Measurements from ENCODE around the gene ZNF330. TPM values are rescaled to one million over a fixed set of nuclear protein-coding genes. Genes with fewer than 3 reads are reported as not detected.

ZNF330 gene
- total RNA-seq, 1 donor from 2014 or later, result 23.5 TPM

DNA sequence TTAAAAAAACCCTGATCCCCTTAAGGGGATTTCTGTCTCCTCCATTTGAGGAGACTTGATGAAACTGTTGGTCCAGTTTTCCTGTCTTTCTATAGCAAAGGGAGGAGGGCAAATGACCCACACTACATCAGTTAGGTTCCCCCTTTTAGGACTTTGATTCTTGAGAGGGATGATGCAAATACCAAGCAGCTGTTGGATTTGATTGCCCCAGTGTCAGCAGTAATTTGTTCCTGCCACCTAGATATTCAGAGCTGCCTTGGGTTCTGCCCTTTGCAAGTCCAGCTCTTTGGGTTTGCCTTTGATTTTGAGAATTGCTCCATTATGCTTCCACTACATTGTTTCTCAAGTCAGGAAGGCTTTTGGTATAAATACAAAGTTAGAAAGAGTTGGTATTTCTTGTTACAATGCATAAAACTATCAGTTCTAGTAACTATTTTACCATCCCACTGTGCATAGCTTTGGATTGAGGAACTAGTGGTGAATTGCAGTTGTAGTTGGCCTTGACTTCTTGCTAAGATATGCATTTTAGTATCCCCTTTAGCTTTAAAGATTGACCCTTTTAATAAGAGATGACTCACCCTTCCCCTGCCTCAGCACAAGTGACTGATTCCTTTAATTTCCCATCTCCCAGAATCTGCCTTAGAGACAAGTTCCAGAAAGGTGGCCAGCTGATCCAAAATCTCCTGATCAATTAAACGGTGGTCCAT is 24.3 kb upstream of the ZNF330 start:
- DNase-seq, result no peak
- TF ChIP-seq, protein P1, sequence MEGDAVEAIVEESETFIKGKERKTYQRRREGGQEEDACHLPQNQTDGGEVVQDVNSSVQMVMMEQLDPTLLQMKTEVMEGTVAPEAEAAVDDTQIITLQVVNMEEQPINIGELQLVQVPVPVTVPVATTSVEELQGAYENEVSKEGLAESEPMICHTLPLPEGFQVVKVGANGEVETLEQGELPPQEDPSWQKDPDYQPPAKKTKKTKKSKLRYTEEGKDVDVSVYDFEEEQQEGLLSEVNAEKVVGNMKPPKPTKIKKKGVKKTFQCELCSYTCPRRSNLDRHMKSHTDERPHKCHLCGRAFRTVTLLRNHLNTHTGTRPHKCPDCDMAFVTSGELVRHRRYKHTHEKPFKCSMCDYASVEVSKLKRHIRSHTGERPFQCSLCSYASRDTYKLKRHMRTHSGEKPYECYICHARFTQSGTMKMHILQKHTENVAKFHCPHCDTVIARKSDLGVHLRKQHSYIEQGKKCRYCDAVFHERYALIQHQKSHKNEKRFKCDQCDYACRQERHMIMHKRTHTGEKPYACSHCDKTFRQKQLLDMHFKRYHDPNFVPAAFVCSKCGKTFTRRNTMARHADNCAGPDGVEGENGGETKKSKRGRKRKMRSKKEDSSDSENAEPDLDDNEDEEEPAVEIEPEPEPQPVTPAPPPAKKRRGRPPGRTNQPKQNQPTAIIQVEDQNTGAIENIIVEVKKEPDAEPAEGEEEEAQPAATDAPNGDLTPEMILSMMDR (IDR thresholded peaks at IDR 0.05; ENCODE audit: partially characterized antibody, unreplicated experiment), result no peak
- Mint-ChIP-seq H3K4me3 (ENCODE audit: unreplicated experiment) (no peak overlapping the region), H3K9me3 (ENCODE audit: unreplicated experiment) (peaks cover 2% of the 10 kb centered on the region), H3K27me3 (ENCODE audit: unreplicated experiment) (no peaks in the 10 kb centered on the region), H3K27ac (ENCODE audit: unreplicated experiment) (no peak overlapping the region), H3K36me3 (ENCODE audit: unreplicated experiment) (no peaks in the 10 kb centered on the region), H3K4me1 (ENCODE audit: low read depth, unreplicated experiment) (no peaks in the 10 kb centered on the region)

DNA sequence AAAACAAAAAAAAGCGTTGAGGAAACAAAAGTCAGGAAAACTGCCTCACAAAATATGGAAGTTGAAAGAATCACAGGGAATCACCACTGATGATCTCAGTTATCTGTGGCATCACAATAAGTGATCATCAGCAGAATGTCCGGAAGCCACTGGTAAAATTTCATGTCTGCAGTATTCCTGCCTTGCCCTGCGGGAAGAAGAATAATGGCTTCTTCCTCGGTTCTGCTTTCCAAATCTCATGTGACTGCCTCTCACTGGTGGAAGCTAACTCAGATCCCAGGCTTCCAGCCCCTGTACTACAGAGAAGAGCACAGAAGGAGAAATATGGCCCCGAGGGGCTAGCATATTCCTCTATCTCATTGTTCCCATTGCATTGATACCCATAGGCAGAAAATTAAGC is 12.7 kb upstream of the ZNF330 start:
- Mint-ChIP-seq H3K9me3 (ENCODE audit: unreplicated experiment) (no peaks in the 10 kb centered on the region), H3K27ac (ENCODE audit: unreplicated experiment) (no peak overlapping the region), H3K27me3 (ENCODE audit: unreplicated experiment) (no peaks in the 10 kb centered on the region), H3K4me3 (ENCODE audit: unreplicated experiment) (no peak overlapping the region), H3K36me3 (ENCODE audit: unreplicated experiment) (peaks cover 6% of the 10 kb centered on the region), H3K4me1 (ENCODE audit: low read depth, unreplicated experiment) (no peaks in the 10 kb centered on the region)
- DNase-seq, result no peak
- TF ChIP-seq, protein P1 (IDR thresholded peaks at IDR 0.05; ENCODE audit: partially characterized antibody, unreplicated experiment), result no peak

DNA sequence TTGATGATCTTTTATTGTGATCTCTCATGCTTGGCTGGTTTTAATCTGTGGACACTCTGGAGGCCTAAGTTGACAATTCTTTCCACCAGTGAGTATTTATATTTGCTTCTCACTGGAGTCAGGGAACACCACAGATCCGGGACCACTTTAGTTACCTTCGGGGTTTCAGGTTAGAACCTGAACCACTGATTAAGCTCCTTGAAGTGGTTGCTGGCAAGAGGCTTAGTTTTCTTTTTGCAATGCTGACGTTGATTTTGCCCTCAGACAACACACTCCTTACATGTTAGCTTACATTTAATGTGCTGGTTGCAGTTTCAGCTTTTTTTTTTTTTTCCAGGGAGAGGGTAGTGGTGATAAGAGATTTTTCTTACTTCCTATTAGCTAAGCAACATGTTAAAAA is 10.5 kb upstream of the ZNF330 start:
- no peak for DNase-seq
- Mint-ChIP-seq H3K4me1 (ENCODE audit: low read depth, unreplicated experiment) (no peaks in the 10 kb centered on the region), H3K9me3 (ENCODE audit: unreplicated experiment) (no peaks in the 10 kb centered on the region), H3K27me3 (ENCODE audit: unreplicated experiment) (no peaks in the 10 kb centered on the region), H3K4me3 (ENCODE audit: unreplicated experiment) (no peak overlapping the region), H3K27ac (ENCODE audit: unreplicated experiment) (no peak overlapping the region), H3K36me3 (ENCODE audit: unreplicated experiment) (peaks cover 6% of the 10 kb centered on the region)
- TF ChIP-seq, protein P1 (IDR thresholded peaks at IDR 0.05; ENCODE audit: partially characterized antibody, unreplicated experiment), result no peak

DNA sequence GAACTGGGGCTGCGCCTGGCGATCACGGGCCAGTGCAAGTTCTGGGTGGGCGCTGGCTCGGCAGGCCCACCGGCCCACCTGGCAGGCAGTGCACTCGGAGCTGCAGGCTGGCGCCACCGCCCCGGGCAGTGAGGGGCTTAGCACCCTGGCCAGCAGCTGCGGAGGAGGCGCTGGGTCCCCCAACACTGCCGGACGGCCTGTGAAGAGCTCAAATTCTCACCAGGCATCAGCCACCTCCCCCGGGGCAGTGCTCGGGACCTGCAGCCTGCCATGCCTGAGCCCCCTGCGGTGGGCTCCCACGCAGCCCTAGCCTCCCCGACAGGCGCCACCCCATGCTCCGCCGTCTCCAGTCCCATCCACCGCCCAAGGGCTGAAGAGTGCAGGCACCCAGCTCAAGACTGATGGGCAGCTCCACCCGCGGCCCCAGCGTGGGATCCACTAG is 7.1 kb upstream of the ZNF330 start:
- TF ChIP-seq, protein P1 (IDR thresholded peaks at IDR 0.05; ENCODE audit: partially characterized antibody, unreplicated experiment), result no peak
- no peaks in the 10 kb centered on the region for H3K4me1 Mint-ChIP-seq (ENCODE audit: low read depth, unreplicated experiment)
- DNase-seq, result no peak
- H3K27ac Mint-ChIP-seq (ENCODE audit: unreplicated experiment), result no peak overlapping the region
- H3K9me3 Mint-ChIP-seq (ENCODE audit: unreplicated experiment), result no peaks in the 10 kb centered on the region
- H3K4me3 Mint-ChIP-seq (ENCODE audit: unreplicated experiment), result no peak overlapping the region
- H3K36me3 Mint-ChIP-seq (ENCODE audit: unreplicated experiment), result peaks cover 6% of the 10 kb centered on the region
- no peaks in the 10 kb centered on the region for H3K27me3 Mint-ChIP-seq (ENCODE audit: unreplicated experiment)

DNA sequence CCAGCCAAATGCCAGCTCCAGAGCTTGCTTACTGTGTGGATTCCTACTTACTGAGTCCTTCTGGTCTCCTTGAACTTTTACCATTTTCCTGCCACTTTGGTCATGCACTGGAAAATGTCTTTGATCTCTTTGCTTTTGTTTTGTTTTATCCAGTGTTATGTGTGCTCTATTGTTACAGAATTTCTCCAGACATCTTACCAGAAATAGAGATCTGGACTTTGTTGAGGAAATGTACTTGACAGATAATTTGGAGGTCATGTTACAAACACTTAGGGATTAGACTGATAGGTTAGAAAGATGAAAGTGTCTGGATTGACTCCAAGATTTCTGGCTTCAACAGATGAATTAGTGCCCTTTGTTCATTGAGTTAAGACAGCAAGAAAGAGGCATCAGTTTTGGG is 5.7 kb upstream of the ZNF330 start:
- TF ChIP-seq, protein P1 (IDR thresholded peaks at IDR 0.05; ENCODE audit: partially characterized antibody, unreplicated experiment), result no peak
- DNase-seq, result no peak
- no peaks in the 10 kb centered on the region for H3K9me3 Mint-ChIP-seq (ENCODE audit: unreplicated experiment)
- no peaks in the 10 kb centered on the region for H3K4me1 Mint-ChIP-seq (ENCODE audit: low read depth, unreplicated experiment)
- H3K36me3 Mint-ChIP-seq (ENCODE audit: unreplicated experiment), result peaks cover 6% of the 10 kb centered on the region
- H3K27ac Mint-ChIP-seq (ENCODE audit: unreplicated experiment), result no peak overlapping the region
- H3K4me3 Mint-ChIP-seq (ENCODE audit: unreplicated experiment), result no peak overlapping the region
- H3K27me3 Mint-ChIP-seq (ENCODE audit: unreplicated experiment), result no peaks in the 10 kb centered on the region
